Activated CD4-positive, alpha-beta T cell treated with anti-CD3 and anti-CD28 coated beads, Interleukin-2, amount 50 U/mL, for 48 hours (primary cell): ENCODE results near the gene TMEM248.

Source experiments
- DNase-seq, 2 experiments: peaks; one replicate each; pipeline ENCODE4 v3.0.0-alpha.2; 2020

Gene TMEM248

DNA sequence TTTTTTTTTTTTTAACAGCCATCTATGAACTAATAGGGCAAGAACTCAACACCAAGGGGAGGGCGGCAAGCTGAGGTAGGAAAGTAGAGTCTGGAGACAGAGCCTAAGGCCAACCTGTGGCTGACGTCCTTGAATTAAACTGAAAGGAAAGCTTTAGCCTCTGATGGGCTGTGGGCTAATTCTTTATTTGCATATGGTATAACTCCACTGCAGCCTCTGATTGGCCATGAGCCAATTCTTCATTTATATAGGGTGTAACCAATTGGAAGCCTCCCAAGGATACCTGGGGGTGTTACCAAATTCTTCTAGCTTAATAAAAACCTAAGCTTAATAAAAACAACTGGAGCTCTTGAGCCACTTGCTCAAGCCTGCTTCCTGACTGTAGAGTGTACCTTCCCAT is 85.9 kb downstream of the TMEM248 start:
- DNase-seq = no peak
